HEK293 (cell line): Measurements from ENCODE around the gene LILRA2.
"Not testable (repeated sequence)": the region's sequence is repeated elsewhere in the genome, so short reads cannot be mapped to it uniquely, and the experiment has no call there.

Experiments
- CTCF ChIA-PET: fragments of 350-600 bp; formaldehyde crosslinking; extraction: SDS; loops from one replicate; lab custom pipeline; 2021; ENCODE audit warnings: antibody characterized with exemption; lab: Yijun Ruan, JAX
- POLR2A ChIA-PET: fragments of 300-600 bp; formaldehyde crosslinking; extraction: SDS; loops from one replicate; lab custom pipeline; 2020; ENCODE audit warnings: antibody characterized with exemption, inconsistent platforms; lab: Yijun Ruan, JAX
- H3K27ac ChIP-seq: fragments of 200-500 bp; sonication (Bioruptor generic); 2 replicates; pipeline ENCODE4 v1.5.1; 2014; ENCODE audit warnings: low read depth, low read length, control low read depth, inconsistent platforms; ENCODE audit errors: extremely low read depth
- H3K36me3 ChIP-seq, 2 experiments: fragments of 200-500 bp in 1 of 2; sonication (Bioruptor generic) in 1 of 2; 1 replicate in 1 of 2; 2 replicates in 1 of 2; pipeline ENCODE4 v1.5.1; 2014 to 2017; ENCODE audit warnings: inconsistent platforms in 2 of 2, low read length in 2 of 2; ENCODE audit not compliant: control insufficient read depth in 2 of 2, insufficient read depth in 1 of 2
- H3K4me1 ChIP-seq: fragments of 200-500 bp; sonication (Bioruptor generic); 2 replicates; pipeline ENCODE4 v1.5.1; 2014; ENCODE audit warnings: mild to moderate bottlenecking, low read length, inconsistent platforms; ENCODE audit not compliant: control insufficient read depth, insufficient read depth
- H3K4me3 ChIP-seq: 2 replicates; pipeline ENCODE4 v1.5.1; 2011; ENCODE audit warnings: low read depth, mild to moderate bottlenecking, control low read depth, low read length, moderate library complexity
- H3K9me3 ChIP-seq: fragments of 200-500 bp; sonication (Bioruptor generic); 2 replicates; pipeline ENCODE4 v1.5.1; 2014; ENCODE audit warnings: low read depth, low read length, inconsistent platforms; ENCODE audit not compliant: control insufficient read depth, insufficient read depth
- BCL11A ChIP-seq: fragments of 450-650 bp; formaldehyde crosslinking; IDR thresholded peaks from 2 replicates; pipeline ENCODE4 v1.5.1; 2016; ENCODE audit warnings: low read depth, missing biosample characterization, missing genetic modification characterization
- BCL11B ChIP-seq: fragments of 450-650 bp; formaldehyde crosslinking; IDR thresholded peaks from 2 replicates; pipeline ENCODE4 v1.5.1; 2016; ENCODE audit warnings: low read depth, missing biosample characterization, missing genetic modification characterization
- KLF16 ChIP-seq: fragments of 450-650 bp; formaldehyde crosslinking; IDR thresholded peaks from 2 replicates; pipeline ENCODE4 v1.5.1; 2017; ENCODE audit warnings: missing biosample characterization, missing genetic modification characterization
- KLF7 ChIP-seq: fragments of 450-650 bp; formaldehyde crosslinking; IDR thresholded peaks from 2 replicates; pipeline ENCODE4 v1.5.1; 2016; ENCODE audit warnings: missing biosample characterization, missing genetic modification characterization, borderline replicate concordance
- KLF8 ChIP-seq: fragments of 450-650 bp; formaldehyde crosslinking; IDR thresholded peaks from 2 replicates; pipeline ENCODE4 v1.5.1; 2016; ENCODE audit warnings: missing biosample characterization, missing genetic modification characterization
- REPIN1 ChIP-seq: fragments of 450-650 bp; formaldehyde crosslinking; IDR thresholded peaks from 2 replicates; pipeline ENCODE4 v1.5.1; 2017; ENCODE audit warnings: missing biosample characterization, missing genetic modification characterization, low read depth
- ZNF114 ChIP-seq: fragments of 450-650 bp; formaldehyde crosslinking; IDR thresholded peaks from 2 replicates; pipeline ENCODE4 v1.5.0; 2017; ENCODE audit warnings: missing biosample characterization, missing genetic modification characterization
- ZNF202 ChIP-seq: fragments of 450-650 bp; formaldehyde crosslinking; IDR thresholded peaks from 2 replicates; pipeline ENCODE4 v1.5.1; 2016; ENCODE audit warnings: missing biosample characterization, missing genetic modification characterization, borderline replicate concordance
- ZNF302 ChIP-seq: fragments of 450-650 bp; formaldehyde crosslinking; IDR thresholded peaks from 2 replicates; pipeline ENCODE4 v1.5.1; 2016; ENCODE audit warnings: missing biosample characterization, missing genetic modification characterization, low read depth
- ZNF335 ChIP-seq: fragments of 450-650 bp; formaldehyde crosslinking; conservative IDR thresholded peaks from 2 replicates; pipeline ENCODE4 v1.5.1; 2016; ENCODE audit warnings: missing biosample characterization, missing genetic modification characterization
- ZNF433 ChIP-seq: fragments of 450-650 bp; formaldehyde crosslinking; IDR thresholded peaks from 2 replicates; pipeline ENCODE4 v1.5.1; 2016; ENCODE audit warnings: missing biosample characterization, missing genetic modification characterization, low read depth
- ZNF48 ChIP-seq: fragments of 450-650 bp; formaldehyde crosslinking; IDR thresholded peaks from 2 replicates; pipeline ENCODE4 v1.5.1; 2016; ENCODE audit warnings: missing biosample characterization, missing genetic modification characterization
- ZNF530 ChIP-seq: fragments of 450-650 bp; formaldehyde crosslinking; IDR thresholded peaks from 2 replicates; pipeline ENCODE4 v1.5.1; 2016; ENCODE audit warnings: low read depth, missing biosample characterization, missing genetic modification characterization
- ZNF558 ChIP-seq: fragments of 450-650 bp; formaldehyde crosslinking; IDR thresholded peaks from 2 replicates; pipeline ENCODE4 v1.5.1; 2016; ENCODE audit warnings: missing biosample characterization, missing genetic modification characterization
- ZNF600 ChIP-seq: fragments of 450-650 bp; formaldehyde crosslinking; IDR thresholded peaks from 2 replicates; pipeline ENCODE4 v1.5.1; 2016; ENCODE audit warnings: missing biosample characterization, missing genetic modification characterization
- ZNF677 ChIP-seq: fragments of 450-650 bp; IDR thresholded peaks from 2 replicates; pipeline ENCODE4 v1.5.0; 2018; ENCODE audit warnings: missing biosample characterization, mild to moderate bottlenecking, missing genetic modification characterization, moderate library complexity
- ZNF76 ChIP-seq: fragments of 450-650 bp; formaldehyde crosslinking; IDR thresholded peaks from 2 replicates; pipeline ENCODE4; 2016; ENCODE audit warnings: low read depth, missing biosample characterization, missing genetic modification characterization, borderline replicate concordance
- ZSCAN16 ChIP-seq: fragments of 450-650 bp; formaldehyde crosslinking; IDR thresholded peaks from 2 replicates; pipeline ENCODE4 v1.5.1; 2016; ENCODE audit warnings: missing biosample characterization, missing genetic modification characterization
- TF ChIP-seq, protein P1 (sequence below): fragments of 450-650 bp; formaldehyde crosslinking; IDR thresholded peaks from 2 replicates; pipeline ENCODE4 v1.5.1; 2017; ENCODE audit warnings: missing biosample characterization, missing genetic modification characterization
- TF ChIP-seq, protein P2 (sequence below): sonication (generic); formaldehyde crosslinking; IDR thresholded peaks from 2 replicates; pipeline ENCODE4 v1.8.1; 2022; ENCODE audit warnings: mild to moderate bottlenecking, moderate library complexity, missing genetic modification reagents
- TF ChIP-seq, protein P3 (sequence below): fragments of 450-650 bp; formaldehyde crosslinking; IDR thresholded peaks from 2 replicates; pipeline ENCODE4 v1.5.0; 2017; ENCODE audit warnings: missing biosample characterization, missing genetic modification characterization, borderline replicate concordance
- TF ChIP-seq, protein P4 (sequence below): fragments of 450-650 bp; formaldehyde crosslinking; IDR thresholded peaks from 2 replicates; pipeline ENCODE4 v1.5.1; 2016; ENCODE audit warnings: missing biosample characterization, missing genetic modification characterization
- TF ChIP-seq, protein P5 (sequence below): fragments of 450-650 bp; formaldehyde crosslinking; IDR thresholded peaks from 2 replicates; pipeline ENCODE4 v1.5.1; 2016; ENCODE audit warnings: missing biosample characterization, missing genetic modification characterization

Gene LILRA2

DNA sequence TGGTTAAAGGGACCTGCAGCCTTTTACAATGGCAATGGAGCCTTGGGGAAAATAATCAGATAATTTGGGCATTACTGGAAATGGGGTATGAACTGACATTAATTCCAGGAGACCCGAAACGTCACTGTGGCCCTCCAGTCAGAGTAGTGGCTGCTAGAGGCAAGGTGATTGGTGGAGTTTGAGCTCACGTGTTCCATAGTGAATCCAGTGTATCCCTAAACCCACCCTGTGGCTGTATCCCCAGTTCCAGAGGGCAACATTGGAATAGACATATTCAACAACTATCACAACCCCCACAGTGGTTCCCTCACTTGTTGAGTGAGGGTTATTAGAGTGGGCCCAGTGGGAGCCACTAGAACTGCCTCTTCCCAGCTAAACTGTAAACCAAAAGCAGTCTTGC lies 3.3 kb upstream of the LILRA2 start (continued):
- TF ChIP-seq ZNF558 = no peak
- no peak for TF ChIP-seq KLF16 (tag by site-specific recombination)
- TF ChIP-seq, protein P1, sequence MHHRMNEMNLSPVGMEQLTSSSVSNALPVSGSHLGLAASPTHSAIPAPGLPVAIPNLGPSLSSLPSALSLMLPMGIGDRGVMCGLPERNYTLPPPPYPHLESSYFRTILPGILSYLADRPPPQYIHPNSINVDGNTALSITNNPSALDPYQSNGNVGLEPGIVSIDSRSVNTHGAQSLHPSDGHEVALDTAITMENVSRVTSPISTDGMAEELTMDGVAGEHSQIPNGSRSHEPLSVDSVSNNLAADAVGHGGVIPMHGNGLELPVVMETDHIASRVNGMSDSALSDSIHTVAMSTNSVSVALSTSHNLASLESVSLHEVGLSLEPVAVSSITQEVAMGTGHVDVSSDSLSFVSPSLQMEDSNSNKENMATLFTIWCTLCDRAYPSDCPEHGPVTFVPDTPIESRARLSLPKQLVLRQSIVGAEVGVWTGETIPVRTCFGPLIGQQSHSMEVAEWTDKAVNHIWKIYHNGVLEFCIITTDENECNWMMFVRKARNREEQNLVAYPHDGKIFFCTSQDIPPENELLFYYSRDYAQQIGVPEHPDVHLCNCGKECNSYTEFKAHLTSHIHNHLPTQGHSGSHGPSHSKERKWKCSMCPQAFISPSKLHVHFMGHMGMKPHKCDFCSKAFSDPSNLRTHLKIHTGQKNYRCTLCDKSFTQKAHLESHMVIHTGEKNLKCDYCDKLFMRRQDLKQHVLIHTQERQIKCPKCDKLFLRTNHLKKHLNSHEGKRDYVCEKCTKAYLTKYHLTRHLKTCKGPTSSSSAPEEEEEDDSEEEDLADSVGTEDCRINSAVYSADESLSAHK (tag by site-specific recombination) = no peak
- TF ChIP-seq ZNF677 (tag by site-specific recombination) = no peak
- no peak for TF ChIP-seq ZNF530 (tag by site-specific recombination)
- no peak for TF ChIP-seq ZNF114
- TF ChIP-seq REPIN1 (tag by site-specific recombination) = no peak
- no peak for TF ChIP-seq ZNF76 (tag by site-specific recombination)
- TF ChIP-seq, protein P2, sequence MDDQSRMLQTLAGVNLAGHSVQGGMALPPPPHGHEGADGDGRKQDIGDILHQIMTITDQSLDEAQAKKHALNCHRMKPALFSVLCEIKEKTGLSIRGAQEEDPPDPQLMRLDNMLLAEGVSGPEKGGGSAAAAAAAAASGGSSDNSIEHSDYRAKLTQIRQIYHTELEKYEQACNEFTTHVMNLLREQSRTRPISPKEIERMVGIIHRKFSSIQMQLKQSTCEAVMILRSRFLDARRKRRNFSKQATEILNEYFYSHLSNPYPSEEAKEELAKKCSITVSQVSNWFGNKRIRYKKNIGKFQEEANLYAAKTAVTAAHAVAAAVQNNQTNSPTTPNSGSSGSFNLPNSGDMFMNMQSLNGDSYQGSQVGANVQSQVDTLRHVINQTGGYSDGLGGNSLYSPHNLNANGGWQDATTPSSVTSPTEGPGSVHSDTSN (CRISPR knock-in tag) = no peak
- TF ChIP-seq, protein P3, sequence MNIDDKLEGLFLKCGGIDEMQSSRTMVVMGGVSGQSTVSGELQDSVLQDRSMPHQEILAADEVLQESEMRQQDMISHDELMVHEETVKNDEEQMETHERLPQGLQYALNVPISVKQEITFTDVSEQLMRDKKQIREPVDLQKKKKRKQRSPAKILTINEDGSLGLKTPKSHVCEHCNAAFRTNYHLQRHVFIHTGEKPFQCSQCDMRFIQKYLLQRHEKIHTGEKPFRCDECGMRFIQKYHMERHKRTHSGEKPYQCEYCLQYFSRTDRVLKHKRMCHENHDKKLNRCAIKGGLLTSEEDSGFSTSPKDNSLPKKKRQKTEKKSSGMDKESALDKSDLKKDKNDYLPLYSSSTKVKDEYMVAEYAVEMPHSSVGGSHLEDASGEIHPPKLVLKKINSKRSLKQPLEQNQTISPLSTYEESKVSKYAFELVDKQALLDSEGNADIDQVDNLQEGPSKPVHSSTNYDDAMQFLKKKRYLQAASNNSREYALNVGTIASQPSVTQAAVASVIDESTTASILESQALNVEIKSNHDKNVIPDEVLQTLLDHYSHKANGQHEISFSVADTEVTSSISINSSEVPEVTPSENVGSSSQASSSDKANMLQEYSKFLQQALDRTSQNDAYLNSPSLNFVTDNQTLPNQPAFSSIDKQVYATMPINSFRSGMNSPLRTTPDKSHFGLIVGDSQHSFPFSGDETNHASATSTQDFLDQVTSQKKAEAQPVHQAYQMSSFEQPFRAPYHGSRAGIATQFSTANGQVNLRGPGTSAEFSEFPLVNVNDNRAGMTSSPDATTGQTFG (tag by site-specific recombination) = no peak
- no peak for TF ChIP-seq ZNF433 (tag by site-specific recombination)
- TF ChIP-seq KLF7 = no peak

DNA sequence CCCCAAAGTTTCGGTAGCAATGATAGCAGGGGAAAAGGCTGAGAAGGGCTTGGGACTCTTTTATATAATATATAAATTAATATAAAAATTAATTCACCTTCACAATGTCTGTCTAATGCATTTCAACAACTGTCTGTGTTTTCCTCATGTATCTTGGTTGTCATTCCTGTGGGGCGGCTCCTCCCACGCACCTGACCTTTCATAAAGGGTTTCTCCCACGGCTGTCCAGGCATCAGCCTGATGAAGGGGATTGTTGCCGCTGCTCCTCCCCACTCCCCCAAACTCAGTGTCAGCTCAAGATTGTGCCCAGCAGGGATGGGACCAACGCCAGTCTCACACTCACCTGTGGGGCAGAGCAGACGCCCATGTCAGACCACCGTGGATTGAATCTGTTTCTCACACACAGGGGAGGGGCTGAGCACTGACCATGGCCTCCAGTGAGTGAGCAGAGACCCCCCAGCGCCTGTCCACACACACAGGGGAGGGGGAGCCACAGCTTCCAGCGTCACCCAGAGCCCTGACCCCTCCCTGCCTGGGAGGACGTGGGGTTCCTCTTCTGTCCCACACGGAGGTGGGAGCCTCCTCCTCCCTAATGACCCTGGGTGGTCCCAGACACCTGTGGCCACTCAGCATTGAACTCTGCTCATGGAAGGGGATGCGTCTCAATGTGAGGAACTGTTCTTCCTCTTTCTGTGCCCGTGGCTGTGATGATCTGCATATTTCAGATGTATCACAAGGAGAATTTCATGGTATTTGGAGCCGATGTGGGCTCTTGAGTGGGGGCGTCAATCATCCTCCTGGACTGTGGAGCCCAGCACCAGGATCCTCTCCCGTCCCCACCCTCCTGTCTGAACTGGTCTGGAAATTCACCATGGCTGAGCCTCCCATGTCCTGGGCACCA lies 1.6 kb upstream of the LILRA2 start:
- H3K9me3 ChIP-seq, H3K27ac ChIP-seq, H3K36me3 ChIP-seq, POLR2A ChIA-PET, H3K4me1 ChIP-seq, H3K4me3 ChIP-seq: not testable (repeated sequence)
- CTCF ChIA-PET = interaction anchor here (0.6 to 1.4 kb wide), 2 partner anchors 102 to 181 kb away, joined by 3 read pairs; no protein-coding TSS in a partner anchor

DNA sequence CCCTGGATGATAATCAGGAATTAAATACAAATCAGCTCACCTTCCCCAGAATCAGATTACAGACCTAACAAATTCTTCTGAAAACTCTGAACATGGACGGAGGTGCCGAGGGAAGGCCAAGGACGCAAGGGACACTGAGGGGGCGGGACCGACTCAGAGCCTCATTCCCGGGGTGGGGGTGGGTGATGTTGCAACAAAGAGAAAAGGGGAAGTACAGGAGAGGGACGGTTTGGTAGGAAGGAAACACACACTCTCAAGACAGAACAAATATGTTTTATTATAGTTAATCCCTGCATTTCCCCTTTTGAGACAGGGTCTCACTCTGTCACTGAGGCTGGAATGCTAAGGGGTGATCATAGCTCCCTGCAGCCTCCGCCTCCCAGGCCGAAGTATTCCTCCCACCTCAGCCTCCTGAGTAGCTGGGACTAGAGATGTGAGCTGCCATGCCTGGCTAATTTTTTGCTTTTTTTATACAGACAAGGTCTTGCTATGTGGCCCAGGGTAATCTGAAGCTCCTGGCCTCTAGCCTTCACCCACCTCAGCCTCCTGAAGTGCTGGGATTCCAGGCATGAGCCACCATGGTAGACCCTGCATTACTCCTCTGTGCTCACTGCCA lies 786 bp upstream of the LILRA2 start:
- Histone ChIP-seq H3K36me3 (no peaks in the 10 kb centered on the region), H3K4me1 (no peaks in the 10 kb centered on the region), H3K27ac (no peak overlapping the region), H3K4me3 (no peak overlapping the region), H3K9me3 (no peaks in the 10 kb centered on the region)
- ChIA-PET CTCF (interaction anchor here (0.6 kb wide), 1 partner anchor 182 kb away, joined by 3 read pairs; no protein-coding TSS in a partner anchor), POLR2A (no interaction called here)
- TF ChIP-seq, protein P4, sequence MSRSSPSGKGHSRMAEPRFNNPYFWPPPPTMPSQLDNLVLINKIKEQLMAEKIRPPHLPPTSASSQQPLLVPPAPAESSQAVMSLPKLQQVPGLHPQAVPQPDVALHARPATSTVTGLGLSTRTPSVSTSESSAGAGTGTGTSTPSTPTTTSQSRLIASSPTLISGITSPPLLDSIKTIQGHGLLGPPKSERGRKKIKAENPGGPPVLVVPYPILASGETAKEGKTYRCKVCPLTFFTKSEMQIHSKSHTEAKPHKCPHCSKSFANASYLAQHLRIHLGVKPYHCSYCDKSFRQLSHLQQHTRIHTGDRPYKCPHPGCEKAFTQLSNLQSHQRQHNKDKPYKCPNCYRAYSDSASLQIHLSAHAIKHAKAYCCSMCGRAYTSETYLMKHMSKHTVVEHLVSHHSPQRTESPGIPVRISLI (tag by site-specific recombination) = no peak
- TF ChIP-seq ZNF302 (tag by site-specific recombination) = no peak
- TF ChIP-seq ZNF48 = no peak
- TF ChIP-seq ZSCAN16 = no peak
- no peak for TF ChIP-seq BCL11A (tag by site-specific recombination)
- TF ChIP-seq KLF7 = no peak
- TF ChIP-seq ZNF335 = no peak
- no peak for TF ChIP-seq ZNF202 (tag by site-specific recombination)
- no peak for TF ChIP-seq ZNF600 (tag by site-specific recombination)
- TF ChIP-seq KLF8 (tag by site-specific recombination) = no peak
- TF ChIP-seq, protein P5, sequence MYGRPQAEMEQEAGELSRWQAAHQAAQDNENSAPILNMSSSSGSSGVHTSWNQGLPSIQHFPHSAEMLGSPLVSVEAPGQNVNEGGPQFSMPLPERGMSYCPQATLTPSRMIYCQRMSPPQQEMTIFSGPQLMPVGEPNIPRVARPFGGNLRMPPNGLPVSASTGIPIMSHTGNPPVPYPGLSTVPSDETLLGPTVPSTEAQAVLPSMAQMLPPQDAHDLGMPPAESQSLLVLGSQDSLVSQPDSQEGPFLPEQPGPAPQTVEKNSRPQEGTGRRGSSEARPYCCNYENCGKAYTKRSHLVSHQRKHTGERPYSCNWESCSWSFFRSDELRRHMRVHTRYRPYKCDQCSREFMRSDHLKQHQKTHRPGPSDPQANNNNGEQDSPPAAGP (tag by site-specific recombination) = no peak
- no peak for TF ChIP-seq ZNF530 (tag by site-specific recombination)
- TF ChIP-seq BCL11B (tag by site-specific recombination) = no peak
- no peak for TF ChIP-seq KLF16 (tag by site-specific recombination)
